Muscle layer of colon (tissue), 2 donors: ENCODE data around the gene TJP1.

ENCODE experiments used
- H3K27ac ChIP-seq: one replicate; pipeline ENCODE4 v1.7.0; 2013; ENCODE audit warnings: low read depth, mild to moderate bottlenecking, low read length, moderate library complexity
- H3K27me3 ChIP-seq, 2 donors: one replicate each; pipeline ENCODE4 v1.7.0; 2013; ENCODE audit warnings: low read length in 2 of 2, mild to moderate bottlenecking in 2 of 2; ENCODE audit not compliant: insufficient read depth in 2 of 2, control insufficient read depth in 1 of 2
- H3K36me3 ChIP-seq: one replicate; pipeline ENCODE4 v1.7.0; 2013; ENCODE audit warnings: mild to moderate bottlenecking, low read length; ENCODE audit not compliant: insufficient read depth
- H3K4me1 ChIP-seq: one replicate; pipeline ENCODE4 v1.7.0; 2013; ENCODE audit warnings: mild to moderate bottlenecking, low read length; ENCODE audit not compliant: insufficient read depth
- H3K4me3 ChIP-seq, 2 donors: one replicate each; pipeline ENCODE4 v1.7.0; 2013; ENCODE audit warnings: low read length in 2 of 2, low read depth in 1 of 2, mild to moderate bottlenecking in 1 of 2, moderate library complexity in 1 of 2
- H3K9ac ChIP-seq: one replicate; pipeline ENCODE4 v1.7.0; 2013; ENCODE audit warnings: low read length
- H3K9me3 ChIP-seq: one replicate; pipeline ENCODE4 v1.7.0; 2013; ENCODE audit warnings: mild to moderate bottlenecking, low read length
- donor health status: abdominal sarcoma.
- donor health status: Adenocarcinoma of cecum.

TJP1 gene

DNA sequence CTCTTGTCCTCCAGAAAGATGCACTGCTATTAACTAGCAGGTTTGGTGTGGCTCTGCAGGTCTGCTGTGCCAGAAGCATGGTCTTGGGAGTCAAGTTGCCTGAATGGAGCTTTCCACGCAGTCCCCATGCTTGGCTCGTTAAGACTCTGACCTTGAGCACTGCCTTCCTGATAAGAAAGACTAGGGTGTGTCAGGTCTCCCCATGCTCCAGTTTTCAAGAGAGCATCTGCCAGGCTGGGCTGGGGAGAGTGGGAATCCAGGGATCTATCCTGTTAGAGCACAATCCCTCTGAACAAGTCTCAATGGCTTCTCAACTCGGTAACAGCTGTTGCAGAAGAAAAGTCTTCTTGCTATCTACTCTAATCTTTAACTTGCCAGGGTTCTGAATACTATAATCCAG lies 98.2 kb downstream of the TJP1 start:
- Histone ChIP-seq H3K4me1 (peaks cover 13% of the 10 kb centered on the region), H3K9me3 (no peaks in the 10 kb centered on the region), H3K36me3 (peaks cover 45% of the 10 kb centered on the region), H3K27me3 (no peaks in the 10 kb centered on the region), H3K4me3 (no peak overlapping the region), H3K27ac (no peak overlapping the region), H3K9ac (no peak overlapping the region)

DNA sequence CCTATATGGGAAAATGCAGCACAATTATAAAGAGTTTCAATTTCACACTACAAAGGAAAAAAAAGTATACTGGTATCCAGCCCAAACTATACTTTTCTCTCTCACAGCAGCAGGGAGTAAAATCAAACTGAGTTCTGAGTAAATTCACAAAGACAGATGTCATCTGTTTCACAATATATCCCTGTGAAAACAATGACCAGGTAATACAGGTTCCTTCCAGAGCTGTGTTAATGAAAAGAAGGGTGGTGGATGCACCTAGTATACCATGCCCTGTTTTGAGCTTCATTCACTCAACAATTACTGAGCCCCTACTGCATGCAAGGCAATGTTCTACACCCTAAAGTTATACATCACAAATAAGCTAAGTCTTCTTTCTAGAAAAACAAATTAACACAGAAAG lies 108.5 kb downstream of the TJP1 start:
- H3K36me3 ChIP-seq: peaks cover 66% of the 10 kb centered on the region
- no peak overlapping the region for H3K4me3 ChIP-seq
- H3K27ac ChIP-seq: no peak overlapping the region
- no peaks in the 10 kb centered on the region for H3K4me1 ChIP-seq
- H3K9me3 ChIP-seq: no peaks in the 10 kb centered on the region
- no peaks in the 10 kb centered on the region for H3K27me3 ChIP-seq
- no peak overlapping the region for H3K9ac ChIP-seq

DNA sequence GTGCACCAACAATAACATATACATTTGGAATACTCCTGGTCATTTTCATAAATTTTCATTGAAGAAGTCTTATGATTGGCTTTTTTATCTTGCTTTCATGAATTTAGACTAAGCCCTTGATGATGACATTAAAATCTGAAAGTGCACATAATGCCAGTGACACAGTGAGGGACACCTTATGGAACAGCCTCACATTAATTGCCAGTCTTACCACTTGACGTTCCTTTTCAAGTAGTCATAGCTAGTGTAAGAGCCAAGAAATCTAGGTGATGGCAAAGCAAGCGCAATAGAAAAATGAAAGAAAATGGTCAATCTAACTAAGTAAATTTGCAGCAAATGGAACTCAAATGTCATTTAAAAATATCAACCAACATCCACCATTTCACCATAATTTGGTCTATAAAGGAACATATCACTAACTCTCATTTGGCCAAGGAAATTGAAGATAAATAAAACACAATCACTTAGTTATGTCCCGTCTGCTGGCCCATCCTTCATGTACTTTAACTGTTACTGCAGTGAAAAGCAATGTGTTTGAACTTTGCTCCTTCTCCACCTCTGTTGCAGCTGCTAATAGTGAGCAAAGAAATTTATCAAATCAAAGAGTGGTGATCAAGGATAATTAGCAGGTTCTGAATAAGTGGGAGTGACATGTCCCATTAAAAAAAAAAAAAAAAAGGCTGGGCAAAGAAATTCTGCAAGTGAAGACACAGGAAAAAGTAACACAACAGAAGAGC lies 110.0 kb downstream of the TJP1 start:
- Histone ChIP-seq H3K4me3 (no peak overlapping the region), H3K27ac (no peak overlapping the region), H3K4me1 (no peaks in the 10 kb centered on the region), H3K27me3 (no peaks in the 10 kb centered on the region), H3K9ac (no peak overlapping the region), H3K9me3 (no peaks in the 10 kb centered on the region), H3K36me3 (peaks cover 66% of the 10 kb centered on the region)

DNA sequence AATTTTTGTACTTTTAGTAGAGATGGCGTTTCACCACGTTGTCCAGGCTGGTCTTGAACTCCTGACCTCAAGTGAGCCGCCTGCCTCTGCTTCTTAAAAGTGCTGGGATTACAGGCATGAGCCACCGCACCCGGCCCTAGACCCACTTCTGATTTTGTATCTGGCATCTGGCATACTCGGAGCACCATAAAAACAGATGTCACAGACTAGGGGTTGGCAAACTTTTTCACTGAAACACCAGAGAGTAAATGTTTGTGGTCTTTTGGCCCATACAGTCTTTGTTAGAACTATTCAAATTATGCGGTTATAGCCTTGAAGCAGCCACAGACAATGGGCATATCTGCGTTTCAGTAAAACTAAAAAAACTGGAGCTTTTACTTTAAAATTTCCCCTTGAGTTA lies 110.7 kb downstream of the TJP1 start:
- Histone ChIP-seq H3K4me3 (no peak overlapping the region), H3K9ac (no peak overlapping the region), H3K36me3 (peaks cover 66% of the 10 kb centered on the region), H3K27me3 (no peaks in the 10 kb centered on the region), H3K27ac (no peak overlapping the region), H3K4me1 (no peaks in the 10 kb centered on the region), H3K9me3 (no peaks in the 10 kb centered on the region)

DNA sequence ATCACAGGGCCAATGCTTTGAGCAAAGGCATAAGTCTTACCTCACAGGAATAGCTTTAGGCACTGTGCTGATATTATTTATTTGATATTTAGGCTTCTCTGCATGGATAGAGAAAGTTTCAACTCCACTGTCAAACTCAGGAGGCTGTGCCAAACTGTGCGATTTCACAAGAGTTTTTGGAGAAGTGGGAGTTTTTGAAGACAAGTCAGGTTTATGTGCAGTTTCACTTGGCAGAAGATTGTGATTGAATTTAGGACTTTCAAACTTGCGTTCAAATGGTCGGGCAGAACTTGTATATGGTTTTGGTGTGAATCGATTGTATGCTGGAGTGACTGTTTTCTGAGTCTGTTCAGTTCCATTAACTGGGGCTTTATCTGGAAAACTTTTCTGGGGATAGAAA lies 113.7 kb downstream of the TJP1 start:
- Histone ChIP-seq H3K4me3 (no peak overlapping the region), H3K36me3 (peaks cover 69% of the 10 kb centered on the region)

DNA sequence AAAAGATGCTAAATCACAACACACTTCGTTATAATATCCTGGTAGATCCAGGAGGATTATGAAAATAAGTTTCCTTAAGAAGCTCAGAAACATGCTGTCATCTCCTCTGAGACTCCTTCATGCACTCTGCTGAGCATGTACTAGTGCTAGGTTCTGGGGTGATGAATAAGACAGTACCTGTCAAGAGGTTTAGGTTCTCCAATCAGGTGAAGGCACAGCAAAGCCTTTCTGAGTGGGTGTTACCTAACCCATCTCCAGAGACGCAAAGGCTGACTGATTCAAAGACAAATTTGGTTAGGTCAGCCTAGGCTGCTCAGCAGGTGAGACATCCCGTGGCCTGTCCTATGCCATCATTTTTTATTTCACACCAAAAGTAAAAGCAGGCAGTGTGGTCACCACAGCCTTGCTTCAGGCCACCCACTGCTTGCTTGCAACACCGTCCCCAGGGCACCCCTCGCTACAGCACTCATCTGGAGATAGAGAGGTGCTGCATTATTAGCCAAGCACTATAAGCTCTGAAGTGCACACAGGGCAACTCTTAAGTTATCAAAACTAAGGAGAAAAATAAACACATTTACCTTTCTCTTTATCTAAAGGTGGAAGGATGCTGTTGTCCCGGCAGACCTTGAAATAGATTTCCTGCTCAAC lies 117.2 kb downstream of the TJP1 start:
- H3K9ac ChIP-seq: no peak overlapping the region
- H3K4me3 ChIP-seq: no peak overlapping the region
- H3K9me3 ChIP-seq: no peaks in the 10 kb centered on the region
- H3K4me1 ChIP-seq: no peaks in the 10 kb centered on the region
- H3K36me3 ChIP-seq: peaks cover 68% of the 10 kb centered on the region
- no peak overlapping the region for H3K27ac ChIP-seq
- no peaks in the 10 kb centered on the region for H3K27me3 ChIP-seq

More for the DNA sequence above, 113.7 kb downstream of the TJP1 start:
- Histone ChIP-seq H3K9me3 (no peaks in the 10 kb centered on the region), H3K9ac (no peak overlapping the region), H3K27ac (no peak overlapping the region), H3K27me3 (no peaks in the 10 kb centered on the region), H3K4me1 (no peaks in the 10 kb centered on the region)

DNA sequence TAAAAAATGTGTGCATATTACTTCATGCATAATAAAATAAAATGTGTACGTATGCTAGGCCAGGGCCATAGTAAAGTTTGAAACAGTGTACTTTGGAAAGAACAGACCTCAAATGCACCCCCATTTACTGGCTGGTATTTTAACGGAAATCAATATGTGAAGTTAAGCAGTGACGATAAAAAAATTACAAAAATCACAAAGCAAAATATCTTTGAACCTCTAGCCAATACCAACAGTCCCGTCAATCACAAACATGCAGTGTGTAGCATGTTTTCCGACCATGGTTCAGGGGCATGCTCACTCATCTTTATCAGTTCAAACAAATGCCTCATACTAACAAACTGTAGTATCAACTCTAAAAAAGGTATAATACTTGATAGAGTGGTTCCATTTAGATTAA lies 121.1 kb downstream of the TJP1 start:
- peaks cover 55% of the 10 kb centered on the region for H3K36me3 ChIP-seq
- no peak overlapping the region for H3K27ac ChIP-seq

DNA sequence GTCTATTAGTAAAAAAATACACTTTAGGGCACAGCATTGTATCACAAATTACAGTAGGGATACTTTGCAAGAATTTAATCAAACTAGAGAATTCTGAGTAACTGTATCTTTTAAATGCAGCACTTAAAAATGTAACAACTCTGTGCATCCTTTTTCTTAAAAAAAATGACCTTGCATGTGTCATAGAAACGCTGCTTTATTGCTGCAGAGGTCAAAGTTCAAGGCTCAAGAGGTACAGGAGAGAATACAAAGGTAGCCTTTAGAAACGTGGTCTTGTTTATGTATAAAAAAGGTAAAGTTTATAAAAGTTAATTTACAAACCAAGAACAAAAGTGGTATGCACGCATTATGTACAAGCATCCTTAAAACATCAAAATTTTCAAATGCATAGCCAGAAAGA lies 122.0 kb downstream of the TJP1 start:
- Histone ChIP-seq H3K36me3 (peaks cover 48% of the 10 kb centered on the region), H3K9me3 (no peaks in the 10 kb centered on the region), H3K9ac (no peak overlapping the region), H3K4me1 (no peaks in the 10 kb centered on the region), H3K27ac (no peak overlapping the region), H3K4me3 (no peak overlapping the region), H3K27me3 (no peaks in the 10 kb centered on the region)

More for the DNA sequence above, 121.1 kb downstream of the TJP1 start:
- H3K9ac ChIP-seq: no peak overlapping the region
- H3K4me3 ChIP-seq: no peak overlapping the region
- no peaks in the 10 kb centered on the region for H3K4me1 ChIP-seq
- no peaks in the 10 kb centered on the region for H3K9me3 ChIP-seq
- no peaks in the 10 kb centered on the region for H3K27me3 ChIP-seq

DNA sequence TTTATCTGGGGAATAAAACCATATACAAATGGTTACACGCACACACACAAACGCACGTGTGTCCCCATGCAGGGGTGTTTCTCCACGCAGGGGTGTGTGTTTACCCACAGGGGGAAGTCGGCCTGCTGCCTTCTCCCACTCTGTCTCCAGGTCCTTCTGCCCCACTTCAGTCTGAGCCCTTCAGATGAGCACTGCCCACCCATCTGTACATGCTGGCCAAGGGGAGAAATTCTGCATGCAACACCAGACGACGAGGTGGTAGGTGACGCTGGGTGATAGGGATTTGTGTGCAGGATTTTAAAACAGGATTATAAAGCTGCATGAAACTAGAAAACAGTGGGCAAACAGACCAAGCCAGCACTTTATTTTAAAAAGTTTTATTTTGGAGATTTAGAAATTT lies 122.5 kb downstream of the TJP1 start:
- Histone ChIP-seq H3K4me3 (no peak overlapping the region), H3K4me1 (no peaks in the 10 kb centered on the region), H3K9ac (no peak overlapping the region), H3K27ac (no peak overlapping the region), H3K9me3 (no peaks in the 10 kb centered on the region), H3K27me3 (no peaks in the 10 kb centered on the region), H3K36me3 (peaks cover 43% of the 10 kb centered on the region)

DNA sequence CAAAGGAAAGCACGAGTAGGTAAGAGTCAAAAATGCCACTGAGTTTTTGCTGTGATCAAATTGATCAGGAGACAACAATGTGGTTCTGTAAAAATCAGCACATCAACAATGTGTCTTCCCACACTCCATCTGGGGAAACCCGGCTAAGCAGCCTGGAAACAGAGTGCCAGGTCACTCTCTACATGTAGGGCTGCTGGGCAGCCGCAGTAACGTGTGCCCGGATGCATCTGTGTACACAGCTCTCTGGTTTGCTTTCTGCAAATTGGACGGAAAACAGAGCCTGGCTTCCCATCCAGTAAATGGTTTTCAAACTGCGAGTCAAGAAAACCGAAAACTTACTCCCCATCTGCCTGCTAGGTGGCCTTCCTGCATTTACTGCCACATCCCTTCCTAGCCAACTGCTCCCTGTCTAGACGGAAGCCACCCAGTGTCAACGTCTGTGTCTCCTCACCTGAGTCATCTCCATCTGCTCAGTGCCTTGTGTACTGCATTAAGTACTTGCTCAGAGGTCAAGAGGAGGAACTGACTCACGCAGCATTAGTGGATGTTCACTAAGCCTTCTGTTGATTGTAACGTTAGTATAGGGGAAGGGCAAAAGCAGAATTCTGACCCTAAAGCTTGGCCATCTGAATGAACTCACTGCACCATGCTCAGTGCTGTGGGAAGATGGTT lies 124.1 kb downstream of the TJP1 start:
- Histone ChIP-seq H3K4me1 (no peaks in the 10 kb centered on the region), H3K27ac (no peak overlapping the region), H3K9me3 (no peaks in the 10 kb centered on the region), H3K4me3 (no peak overlapping the region), H3K27me3 (no peaks in the 10 kb centered on the region), H3K36me3 (peaks cover 31% of the 10 kb centered on the region), H3K9ac (no peak overlapping the region)

DNA sequence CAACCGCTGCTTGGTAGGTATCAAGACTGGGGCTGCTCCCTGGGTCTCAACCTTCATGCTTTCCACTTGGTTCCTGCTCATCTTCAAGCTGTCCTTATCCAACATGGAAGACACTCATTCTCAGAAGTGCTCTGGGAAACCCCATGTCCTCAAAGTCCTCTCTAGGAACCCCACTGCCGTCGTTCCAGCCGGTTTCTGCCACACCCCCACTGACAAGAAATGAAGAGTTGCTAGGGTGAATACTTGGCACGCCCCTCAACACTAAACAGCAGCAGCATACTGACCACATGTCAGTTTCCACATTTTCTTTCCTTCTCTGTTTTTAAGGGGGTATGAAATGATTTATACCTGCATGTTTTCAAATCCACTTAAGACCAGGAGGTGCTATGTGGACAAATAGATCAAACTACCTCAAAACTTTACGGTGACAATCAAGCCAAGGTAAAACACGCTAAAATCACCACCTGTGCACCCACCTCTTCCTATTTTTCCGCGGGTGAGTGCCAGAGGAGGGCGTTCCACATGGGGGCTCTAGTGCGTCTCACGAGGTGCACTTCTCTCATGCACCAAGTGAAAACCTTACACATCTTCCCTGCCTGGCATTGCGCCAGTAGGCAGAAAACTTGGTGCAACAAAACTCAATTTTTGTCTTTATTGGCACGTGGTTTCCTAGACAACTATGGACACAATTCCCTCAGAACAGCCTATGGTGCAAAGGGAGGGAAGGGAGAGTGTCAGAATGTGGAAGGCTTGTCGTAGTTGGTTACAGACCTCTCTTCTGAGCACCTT lies 125.1 kb downstream of the TJP1 start:
- Histone ChIP-seq H3K27me3 (no peaks in the 10 kb centered on the region), H3K36me3 (peaks cover 26% of the 10 kb centered on the region), H3K9ac (no peak overlapping the region), H3K27ac (no peak overlapping the region), H3K4me1 (no peaks in the 10 kb centered on the region), H3K4me3 (no peak overlapping the region), H3K9me3 (no peaks in the 10 kb centered on the region)
